IMR-90 (cell line): ENCODE data around the gene ADGRG3.

Experiments
- POLR2A ChIP-seq: IDR thresholded peaks from 2 replicates; pipeline ENCODE4 v1.6.1; 2012; ENCODE audit warnings: mild to moderate bottlenecking, low read depth, low read length
- RAD21 ChIP-seq: IDR thresholded peaks from 2 replicates; pipeline ENCODE4 v1.6.1; 2012; ENCODE audit warnings: low read length, improper control_type of control experiment
- RCOR1 ChIP-seq: IDR thresholded peaks from 2 replicates; pipeline ENCODE4 v1.6.1; 2012; ENCODE audit warnings: mild to moderate bottlenecking, low read length, improper control_type of control experiment; ENCODE audit not compliant: insufficient replicate concordance
- SMC3 ChIP-seq: fragments of 150-350 bp; IDR thresholded peaks from 2 replicates; pipeline ENCODE4 v1.6.1; 2016; ENCODE audit warnings: low read depth, mild to moderate bottlenecking, antibody characterized with exemption, low read length, moderate library complexity
- TF ChIP-seq, protein P1 (sequence below): conservative IDR thresholded peaks from 2 replicates; pipeline ENCODE4 v1.5.1; 2012; ENCODE audit warnings: mild to moderate bottlenecking, low read depth, low read length, improper control_type of control experiment

DNA sequence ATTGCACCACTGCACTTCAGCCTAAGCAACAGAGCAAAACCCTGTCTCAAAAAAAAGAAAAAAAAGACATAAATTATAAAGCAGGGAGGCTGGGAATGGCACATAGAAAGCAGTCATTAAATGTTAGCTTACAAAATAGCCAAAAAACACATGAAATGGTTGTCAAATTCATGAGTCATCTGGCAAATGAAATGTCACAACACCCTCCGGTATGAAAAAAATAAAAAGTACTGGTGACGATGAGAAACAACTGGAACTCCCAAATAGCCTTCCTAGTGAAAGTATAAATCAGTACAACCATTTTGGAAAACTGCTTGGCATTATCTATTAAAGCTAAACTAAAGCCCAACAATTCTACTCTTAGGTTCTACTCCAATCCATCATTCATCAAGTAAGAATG is 63.9 kb downstream of the ADGRG3 start:
- TF ChIP-seq, protein P1, sequence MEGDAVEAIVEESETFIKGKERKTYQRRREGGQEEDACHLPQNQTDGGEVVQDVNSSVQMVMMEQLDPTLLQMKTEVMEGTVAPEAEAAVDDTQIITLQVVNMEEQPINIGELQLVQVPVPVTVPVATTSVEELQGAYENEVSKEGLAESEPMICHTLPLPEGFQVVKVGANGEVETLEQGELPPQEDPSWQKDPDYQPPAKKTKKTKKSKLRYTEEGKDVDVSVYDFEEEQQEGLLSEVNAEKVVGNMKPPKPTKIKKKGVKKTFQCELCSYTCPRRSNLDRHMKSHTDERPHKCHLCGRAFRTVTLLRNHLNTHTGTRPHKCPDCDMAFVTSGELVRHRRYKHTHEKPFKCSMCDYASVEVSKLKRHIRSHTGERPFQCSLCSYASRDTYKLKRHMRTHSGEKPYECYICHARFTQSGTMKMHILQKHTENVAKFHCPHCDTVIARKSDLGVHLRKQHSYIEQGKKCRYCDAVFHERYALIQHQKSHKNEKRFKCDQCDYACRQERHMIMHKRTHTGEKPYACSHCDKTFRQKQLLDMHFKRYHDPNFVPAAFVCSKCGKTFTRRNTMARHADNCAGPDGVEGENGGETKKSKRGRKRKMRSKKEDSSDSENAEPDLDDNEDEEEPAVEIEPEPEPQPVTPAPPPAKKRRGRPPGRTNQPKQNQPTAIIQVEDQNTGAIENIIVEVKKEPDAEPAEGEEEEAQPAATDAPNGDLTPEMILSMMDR, result no peak
- TF ChIP-seq RAD21, result no peak
- TF ChIP-seq POLR2A, result no peak
- no peak for TF ChIP-seq SMC3
- no peak for TF ChIP-seq RCOR1
